HG02642 (cell line): ENCODE measurements around the gene SLC35A2.

Experiments
- ATAC-seq: cut with Tn5 transposase; IDR thresholded peaks from one replicate; pipeline ENCODE4 v1.9.1; 2021; ENCODE audit warnings: mild to moderate bottlenecking; ENCODE audit not compliant: unreplicated experiment, poor library complexity

SLC35A2 gene

DNA sequence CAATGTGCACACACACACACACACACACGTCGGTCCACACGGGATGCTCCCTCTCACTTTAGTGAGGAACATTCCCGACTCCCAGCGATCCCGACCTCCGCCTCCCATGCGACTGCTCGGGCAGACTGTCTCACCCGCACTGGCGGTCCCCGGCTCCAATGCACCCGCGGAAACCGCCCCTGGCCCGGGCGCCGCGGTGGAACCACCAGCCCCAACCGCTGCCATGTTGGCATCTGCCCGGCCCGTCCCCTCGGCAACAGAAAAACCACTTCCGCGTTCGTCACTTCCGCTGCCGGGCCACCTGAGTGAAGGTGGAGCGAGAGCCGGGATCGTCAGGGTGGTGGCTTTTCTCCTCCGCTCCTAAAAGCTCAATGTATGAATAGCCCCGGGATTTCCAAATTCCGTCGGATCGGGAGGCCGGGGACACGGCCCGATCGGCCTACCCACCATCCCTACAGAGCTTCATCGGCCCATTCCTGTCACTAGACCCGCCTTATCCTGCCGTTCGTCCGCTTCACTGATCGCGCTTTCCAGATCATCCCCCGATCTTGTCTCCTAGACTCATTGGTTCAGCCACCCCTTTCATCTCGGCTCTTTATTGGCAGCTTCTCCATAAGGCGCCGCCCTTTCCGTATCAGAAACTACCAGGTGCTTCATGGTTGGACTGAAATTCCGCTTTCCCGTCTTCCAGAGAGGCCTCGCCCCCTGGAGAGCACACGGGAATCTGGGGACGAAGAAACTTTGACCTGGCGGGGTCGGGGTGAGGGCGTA is at the start of gene SLC35A2:
Gene SLC35A2, minus strand, starts transcription at position 235 of the 771 bp plus-strand sequence. Its CDS starts 10 bp downstream, at position 225.
- peak; percentile 75 for ATAC-seq

DNA sequence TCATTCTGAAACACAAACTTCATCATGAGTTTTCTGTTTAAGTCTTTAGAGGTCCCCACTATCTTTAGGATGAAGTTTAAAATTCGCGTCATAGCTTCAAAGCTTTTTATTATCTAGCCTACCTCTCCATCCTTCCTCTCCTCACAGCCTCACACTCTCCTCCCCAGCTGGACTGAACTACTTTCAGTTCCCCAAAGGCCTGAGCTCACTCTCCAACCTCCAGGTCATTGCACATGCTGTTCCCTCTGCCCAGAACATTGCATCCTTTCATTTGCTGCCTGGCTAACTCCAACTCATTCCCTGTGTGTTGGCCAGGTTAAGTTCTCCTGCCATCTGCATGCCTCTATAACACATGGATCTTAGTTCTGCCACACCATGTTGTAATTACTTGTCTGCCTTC is 48.8 kb upstream of the SLC35A2 start:
- no peak for ATAC-seq

DNA sequence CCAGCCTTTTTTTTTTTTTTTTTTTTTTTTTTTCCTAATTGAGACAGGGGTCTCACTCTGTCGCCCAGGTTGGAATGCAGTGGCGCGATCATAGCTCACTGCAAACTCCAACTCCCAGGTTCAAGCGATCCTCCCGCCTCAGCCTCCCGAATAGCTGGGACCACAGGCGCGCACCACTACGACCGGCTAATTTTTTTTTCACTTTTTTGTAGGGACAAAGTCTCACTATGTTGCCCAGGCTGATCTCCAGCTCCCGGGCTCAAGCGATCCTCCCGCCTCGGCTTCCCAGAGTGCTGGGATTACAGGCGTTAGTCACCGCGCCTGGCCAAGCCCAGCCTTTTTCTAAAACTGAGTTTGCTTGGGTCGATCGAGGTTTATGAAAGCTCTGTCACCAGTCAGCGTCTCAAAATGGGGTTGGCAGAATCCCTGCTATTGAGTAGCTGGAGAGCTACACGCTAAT is 47.2 kb upstream of the SLC35A2 start:
- no peak for ATAC-seq

DNA sequence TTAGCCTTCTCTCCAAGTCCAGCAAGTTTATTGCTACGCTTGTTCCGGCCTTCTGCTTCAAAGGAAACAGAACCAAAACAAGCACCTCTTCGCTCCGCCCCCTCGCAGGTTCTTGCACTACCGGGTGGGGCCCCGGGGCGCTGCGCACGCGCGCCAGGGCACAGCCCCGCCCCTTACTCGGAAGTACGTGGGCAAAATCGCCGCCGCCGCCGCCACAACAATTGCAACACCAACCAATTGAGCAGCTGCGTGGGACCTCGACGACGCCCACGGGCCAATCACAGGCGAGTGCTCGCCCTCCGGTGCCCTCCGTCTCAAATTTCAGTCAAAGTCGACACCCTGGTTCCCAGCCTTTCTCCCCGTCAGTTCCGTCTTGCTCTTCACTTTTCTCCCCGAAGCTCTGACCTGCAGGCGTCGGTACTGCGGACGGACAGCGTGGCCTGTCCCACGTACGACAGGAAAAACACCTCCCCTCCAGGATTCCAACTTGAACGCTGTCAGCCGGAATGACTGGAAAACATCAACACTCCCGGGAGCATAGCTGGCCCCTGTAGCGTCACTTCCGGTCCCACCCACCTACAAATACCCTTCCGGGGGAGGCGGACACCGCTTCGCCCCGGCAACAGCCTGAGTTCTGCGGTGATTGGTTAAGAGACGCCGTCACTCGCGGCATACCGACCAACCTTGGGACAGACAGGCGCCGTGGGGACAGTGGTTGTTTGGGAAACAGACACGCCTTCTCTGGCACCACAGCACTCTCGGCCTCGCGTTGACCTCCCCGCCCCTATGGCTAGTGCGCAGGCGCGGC is 46.6 kb upstream of the SLC35A2 start:
- peak; percentile 88 for ATAC-seq

DNA sequence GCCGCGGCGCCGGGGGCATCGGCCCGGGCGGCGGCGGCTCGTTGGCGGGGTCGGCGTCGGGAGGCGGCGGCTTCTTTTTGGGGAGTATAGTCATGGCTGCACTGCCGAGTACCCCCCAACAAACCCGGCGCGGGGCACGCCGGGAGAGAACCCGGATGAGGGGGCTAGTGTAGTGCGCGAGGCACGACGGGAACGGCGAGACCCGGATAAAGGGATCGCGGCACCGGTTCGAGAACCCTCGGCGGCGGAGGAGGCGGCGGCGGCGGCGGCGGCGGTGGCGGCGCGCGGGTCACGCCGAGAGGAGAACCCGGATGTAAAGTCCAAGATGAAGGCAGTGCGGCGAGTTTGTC is 46.0 kb upstream of the SLC35A2 start, which contains the start of gene OTUD5:
Gene OTUD5, minus strand, starts transcription at position 131 of the 350 bp plus-strand sequence. Its CDS starts 37 bp downstream, at position 94.
- peak; percentile 42 for ATAC-seq

DNA sequence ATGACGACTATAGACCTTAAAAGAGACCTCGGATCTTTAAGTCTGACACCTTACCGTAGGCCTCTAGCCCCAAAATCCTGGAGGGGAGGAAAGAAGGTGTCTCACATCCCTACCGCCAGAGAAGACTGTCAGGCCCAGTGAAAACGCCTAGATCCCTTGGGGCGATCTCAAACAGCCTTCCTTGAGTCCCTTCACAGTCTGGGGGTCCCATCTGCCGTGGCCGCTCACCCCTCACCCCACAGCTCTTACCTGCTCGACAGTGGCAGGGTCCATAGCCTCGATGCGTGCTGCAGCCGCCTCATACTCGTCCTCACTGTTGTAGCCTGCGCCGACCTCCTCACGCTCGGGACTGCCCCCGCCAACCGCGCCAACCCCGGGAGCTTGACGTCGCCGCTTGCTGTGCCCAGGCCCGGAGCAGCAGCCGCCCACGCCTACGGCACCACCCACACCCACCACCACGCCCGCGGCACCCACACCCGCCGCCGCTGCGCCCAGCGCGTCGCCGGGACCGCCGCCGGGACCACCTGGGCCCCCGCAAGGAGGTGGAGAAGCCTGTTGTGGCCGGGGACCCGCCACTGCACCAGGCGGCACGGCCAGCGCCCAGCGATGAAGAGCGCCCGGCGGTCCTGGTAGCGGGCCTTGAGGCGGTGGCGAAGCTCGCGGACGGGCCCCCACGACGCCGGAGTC is 45.4 kb upstream of the SLC35A2 start:
- ATAC-seq: no peak

DNA sequence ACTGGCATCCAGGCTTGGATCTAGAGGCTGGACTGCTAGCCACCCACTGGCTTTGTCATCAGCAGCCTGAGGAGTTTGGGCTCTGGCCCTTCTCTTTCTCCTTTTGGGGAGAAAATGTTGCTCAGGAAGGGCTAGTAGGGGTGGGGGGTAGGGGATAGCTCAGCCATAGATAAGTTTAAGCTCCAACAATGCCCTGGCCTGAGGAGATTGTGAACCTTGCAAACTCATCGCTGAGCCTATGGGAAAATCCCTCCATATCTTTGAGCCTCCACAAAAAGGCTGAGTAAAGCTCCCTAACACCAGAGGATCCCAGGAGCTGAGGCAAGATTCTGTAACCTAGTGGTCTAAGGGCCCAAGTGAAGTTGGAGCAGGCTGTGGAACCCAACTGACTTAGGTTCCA is 37.1 kb upstream of the SLC35A2 start:
- no peak for ATAC-seq

DNA sequence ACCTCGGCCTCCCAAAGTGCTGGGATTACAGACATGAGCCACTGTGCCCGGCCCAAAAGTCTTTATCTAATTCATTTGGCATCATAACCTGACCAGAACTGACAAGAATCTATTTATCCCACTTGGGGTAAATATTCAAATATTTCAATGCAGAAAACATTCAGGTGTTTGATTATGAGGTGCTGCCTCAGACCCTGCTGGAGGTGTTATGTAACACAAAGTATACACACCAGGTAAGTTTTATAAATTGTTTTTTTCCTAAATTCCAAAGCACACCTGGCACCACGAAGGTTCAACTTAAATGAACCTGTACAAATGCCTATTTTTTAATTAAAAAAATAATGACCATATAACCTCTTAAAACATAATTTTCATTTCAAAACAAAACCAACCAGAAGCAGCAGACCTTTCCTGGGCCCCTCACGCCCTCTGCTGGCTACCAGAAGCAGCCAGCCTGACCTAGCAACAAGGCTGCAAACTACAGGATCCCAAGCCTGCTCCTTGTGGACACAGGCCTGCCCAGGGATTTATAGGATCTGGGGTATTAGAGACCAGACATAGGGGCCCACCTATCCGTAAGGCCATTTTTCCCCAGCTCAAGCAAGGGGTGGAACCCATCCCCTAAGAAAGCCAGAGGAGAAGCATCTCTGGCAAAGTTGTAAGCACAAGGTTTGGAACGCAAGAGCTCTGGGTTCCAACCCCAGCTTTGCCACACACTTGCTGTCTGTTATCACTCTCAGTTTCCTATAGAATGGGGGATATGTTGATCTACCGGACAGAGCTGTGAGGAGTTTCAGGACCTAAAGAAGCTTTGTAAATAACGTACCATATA is 34.3 kb upstream of the SLC35A2 start:
- no peak for ATAC-seq

DNA sequence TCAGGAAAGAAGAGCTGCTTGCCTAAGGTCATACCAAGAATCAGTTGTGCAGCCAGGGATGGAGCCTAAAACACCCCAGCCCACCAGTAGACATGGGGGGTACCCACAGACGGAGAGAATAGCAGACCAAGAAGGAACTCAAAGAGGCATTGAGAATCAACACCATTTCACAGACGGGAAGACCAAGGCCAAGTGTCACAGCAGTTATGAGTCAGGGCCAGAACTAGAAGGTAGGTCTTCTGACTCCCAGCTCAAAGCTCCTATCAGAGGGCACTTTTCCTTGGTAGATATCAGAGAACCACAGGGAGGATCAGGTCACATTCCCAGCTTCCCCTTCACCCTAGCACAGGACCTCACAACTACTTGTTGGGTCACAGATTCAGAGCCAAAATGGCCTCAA is 31.4 kb upstream of the SLC35A2 start:
- no peak for ATAC-seq

DNA sequence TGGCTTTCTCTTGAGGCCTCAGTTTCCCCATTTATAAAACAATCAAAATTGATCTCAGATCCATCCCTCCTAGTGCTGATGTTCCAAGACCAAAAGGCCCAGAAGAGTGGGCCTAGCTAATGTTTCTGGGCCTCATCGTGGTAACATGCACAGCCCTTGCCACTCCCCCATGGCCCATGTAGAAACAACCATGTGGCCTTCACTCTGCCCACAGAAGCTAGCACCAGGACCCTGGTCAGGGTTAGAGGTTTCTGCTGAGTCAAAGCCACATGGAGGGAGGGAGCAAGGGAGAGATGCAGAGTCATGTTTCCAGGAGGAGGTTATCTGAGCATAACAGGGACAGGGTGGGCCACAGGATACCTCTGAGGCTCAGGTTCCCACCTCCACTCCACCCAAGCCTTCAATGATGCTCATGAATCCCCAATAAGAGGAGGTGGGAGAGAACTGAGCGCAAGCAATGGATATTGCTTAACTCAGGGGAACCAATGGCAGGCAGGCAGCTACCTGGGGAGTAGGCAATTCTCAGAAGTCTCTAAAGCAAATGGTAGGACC is 29.0 kb upstream of the SLC35A2 start:
- no peak for ATAC-seq

DNA sequence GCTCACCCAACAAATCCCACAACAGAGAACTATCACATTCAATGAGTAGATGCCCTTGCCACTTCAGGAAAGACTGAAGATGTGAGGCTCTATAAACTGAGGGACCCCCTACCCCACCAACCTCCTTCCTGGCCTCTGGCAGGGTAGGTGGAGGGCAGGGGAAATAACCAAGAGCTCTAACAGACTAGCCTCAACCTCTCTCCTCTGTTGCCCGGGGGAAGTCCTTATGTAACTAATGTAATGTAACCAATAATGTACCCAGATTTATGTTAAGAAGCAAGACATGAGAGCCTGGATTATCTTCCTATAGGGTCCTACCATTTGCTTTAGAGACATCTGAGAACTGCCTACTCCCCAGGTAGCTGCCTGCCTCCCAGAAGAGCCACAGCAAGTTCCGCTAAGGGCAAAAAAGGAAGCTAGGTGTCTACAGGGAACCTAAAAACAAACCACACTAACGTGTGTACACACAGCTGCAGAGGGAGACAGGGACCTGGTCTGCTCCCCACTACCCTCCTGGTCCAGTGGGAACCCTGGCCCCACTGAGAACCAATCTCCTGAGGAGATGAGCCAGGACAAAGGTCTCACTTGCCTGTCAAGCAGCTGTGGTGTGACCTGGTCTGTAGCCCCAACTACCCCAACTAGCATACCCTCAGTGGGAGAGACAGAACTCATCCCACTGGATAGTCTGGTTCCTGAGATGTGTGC is 28.2 kb upstream of the SLC35A2 start:
- ATAC-seq: peak; percentile 22

DNA sequence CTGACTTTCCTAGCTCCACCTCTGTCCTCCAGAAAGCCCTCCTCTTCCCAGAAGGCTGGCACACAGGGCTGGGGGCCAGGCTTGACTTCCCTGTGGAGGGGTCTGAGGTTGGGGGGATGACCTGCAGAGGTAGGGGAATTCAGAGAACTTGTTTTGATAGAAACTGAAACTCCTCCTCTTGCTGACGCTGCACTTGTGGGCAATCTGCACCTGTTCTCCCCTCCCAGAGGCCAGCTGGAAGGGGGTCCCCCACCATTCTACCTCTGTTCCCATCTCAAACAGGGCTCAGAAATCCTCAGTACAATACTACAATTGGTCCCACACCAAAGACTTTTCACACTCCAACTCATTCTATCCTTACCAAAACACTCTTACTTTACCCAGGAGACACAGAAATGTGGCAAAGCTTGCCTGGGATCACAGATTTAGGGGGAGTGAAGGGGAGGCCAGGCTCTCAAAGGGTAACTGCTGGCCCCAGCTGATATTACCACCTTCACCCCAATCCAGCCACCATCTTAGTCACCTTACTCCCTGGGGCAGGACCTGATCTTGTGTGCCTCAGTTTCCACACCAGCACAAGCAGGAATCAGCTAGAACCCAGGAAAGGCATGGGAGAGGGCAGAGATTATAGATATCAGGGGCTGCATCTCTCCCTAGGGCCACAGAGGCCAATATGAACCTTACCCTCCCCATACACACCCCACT is 27.4 kb upstream of the SLC35A2 start:
- peak; percentile 54 for ATAC-seq

DNA sequence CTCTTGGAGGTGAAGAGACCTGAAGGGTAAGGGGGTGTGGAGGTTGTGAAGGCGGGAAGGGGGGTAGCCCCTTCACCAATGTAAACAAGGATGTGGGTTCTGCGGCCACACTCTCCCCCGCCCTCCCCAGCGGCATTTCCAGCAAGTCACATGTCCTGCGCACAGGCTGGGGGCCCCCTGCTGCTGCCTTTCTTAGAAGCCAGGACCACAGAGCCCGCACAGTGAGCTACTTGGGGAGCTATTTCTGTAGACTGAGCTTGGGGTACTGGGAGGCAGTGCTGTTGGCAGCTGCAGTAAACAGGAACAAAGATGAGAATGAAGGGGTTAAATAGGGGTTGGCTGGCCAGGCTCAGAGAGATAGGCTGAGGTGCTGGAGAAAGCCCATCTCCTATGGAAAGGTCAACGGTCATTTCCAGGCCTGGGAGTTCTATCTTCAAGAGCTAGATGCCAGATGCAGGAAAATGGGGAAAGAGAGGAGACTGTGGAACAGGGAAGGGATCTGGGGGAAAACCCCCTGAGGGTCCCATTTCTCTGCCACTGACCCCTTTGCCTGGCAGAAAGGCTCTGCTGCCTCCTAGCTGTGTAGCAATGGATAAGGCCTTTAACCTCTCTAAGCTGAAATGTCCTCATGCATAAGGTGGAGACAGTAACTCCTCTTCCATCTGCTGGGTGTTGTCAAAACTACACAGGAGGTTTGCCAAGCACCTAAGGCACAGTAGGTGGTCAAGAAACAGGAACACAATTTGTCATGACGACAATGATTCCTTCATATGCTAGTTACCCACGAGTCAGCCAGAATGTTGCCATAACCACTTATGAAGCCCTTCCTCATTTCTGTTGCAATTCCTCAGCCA is 25.8 kb upstream of the SLC35A2 start:
- peak; percentile 62 for ATAC-seq

DNA sequence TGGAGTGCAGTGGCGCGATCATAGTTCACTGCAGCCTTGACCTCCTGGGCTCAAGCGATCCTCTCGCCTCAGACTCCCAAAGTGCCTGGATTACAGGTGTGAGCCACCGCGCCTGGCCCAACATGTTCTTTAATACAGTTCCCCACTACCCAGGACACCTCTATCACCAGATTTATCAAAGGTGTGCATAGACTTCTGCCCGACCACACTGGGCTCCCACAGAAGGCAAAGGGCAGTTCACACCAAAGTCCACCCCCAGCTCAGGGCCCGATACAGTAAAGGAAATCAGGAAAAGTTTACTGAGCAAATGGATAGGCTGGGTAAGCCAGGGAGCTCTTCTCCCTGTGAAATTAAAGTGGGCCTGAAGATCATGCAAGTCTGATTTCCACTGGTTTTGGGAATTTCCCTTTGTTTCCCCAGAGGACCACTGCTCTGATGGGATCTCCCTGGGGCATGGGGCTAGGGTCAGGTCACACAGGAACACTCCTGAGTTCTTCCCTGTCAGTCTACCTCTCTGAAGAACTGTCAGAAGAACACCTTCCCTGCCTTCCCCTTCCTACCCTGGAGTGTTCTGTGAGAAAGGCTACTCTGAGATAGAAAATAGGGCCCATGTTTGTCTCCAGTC is 25.1 kb upstream of the SLC35A2 start:
- peak; percentile 2 for ATAC-seq

DNA sequence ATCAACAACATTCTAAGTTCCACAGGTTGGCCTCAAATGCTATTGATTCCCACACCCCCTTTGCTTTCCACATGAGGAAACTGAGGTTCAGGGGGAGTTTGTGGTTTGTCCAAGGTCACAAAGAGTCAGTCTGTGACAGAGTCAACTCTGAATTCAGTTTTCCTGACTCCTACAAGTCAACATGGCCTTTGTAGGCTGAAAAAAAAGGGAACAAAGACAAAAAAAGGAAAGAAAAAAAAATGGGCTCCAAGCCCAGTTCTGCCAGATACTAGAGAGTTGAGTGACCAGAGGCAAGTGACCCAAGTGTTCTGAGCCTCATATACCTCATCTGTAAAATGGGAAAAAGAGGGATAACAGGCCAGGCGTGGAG is 23.8 kb upstream of the SLC35A2 start:
- ATAC-seq: no peak

DNA sequence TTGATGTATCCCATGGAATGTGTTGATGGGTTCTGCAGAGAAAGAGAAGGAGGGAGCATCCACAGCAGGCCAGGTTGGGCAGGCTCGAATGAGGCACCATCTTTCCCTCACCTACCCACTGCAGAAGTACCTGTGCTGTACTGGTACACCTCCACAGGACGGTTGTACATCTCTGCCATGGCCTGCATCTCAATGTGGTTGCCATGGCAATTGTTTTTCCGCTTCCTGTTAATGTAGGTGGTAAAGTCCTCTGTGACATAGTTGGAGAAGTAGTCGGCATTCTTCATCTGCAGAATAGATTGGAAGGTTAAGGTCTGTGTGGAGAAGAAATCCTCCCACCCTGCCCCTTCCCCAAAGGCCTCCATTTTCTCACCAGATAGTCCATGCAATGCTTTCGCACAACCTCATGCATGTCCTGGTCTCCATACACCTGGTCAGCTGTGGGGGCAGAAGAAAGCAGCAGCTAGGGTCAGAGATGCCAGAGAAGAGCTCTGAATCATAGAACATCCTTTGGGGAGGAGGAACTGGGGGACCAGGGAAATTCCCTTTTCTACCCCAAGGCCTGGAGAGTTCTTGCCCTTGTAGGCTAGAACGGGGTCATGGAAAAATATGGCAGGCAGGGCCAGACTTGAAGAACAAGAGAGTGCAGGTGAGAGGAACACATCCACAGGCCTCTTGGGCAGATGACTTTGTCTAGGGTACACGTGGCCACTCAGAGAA is 23.3 kb upstream of the SLC35A2 start:
- ATAC-seq: no peak

DNA sequence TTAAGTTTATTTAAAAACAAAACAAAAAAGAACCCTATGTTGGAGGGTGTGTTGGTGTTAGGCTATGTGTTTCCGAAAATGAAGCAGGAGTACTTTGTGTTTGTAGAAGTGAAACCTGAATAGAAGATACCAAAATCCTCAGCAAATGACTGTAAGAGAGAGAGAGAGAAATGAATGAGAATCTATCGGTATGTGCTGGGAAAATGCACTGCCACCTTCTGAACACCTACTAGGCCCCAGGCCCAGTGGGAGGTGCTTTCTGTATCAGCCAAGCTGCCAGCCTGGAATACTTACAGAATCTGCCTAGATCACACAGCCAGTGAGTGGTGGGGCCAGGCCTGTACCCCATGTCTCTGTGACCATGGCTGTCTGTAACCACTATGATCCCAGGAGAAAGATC is 22.3 kb upstream of the SLC35A2 start:
- ATAC-seq: no peak
